Spleen (tissue), 7 donors: ENCODE measurements around the gene OR1S2.

Source experiments
- POLR2A ChIP-seq, 3 donors: fragments of 450-650 bp; IDR thresholded peaks; one replicate each; pipeline ENCODE4 v1.5.1; 2017; ENCODE audit warnings: antibody characterized with exemption in 3 of 3, mild to moderate bottlenecking in 1 of 3
- POLR2AphosphoS5 ChIP-seq, 3 donors: sonication (generic); formaldehyde crosslinking; IDR thresholded peaks; one replicate each; pipeline ENCODE4 v1.5.1; 2017; ENCODE audit warnings: antibody characterized with exemption in 3 of 3
- TF ChIP-seq, protein P1 (sequence below), 11 experiments: fragments of 200-600 bp in 7 of 11; fragments of 450-650 bp in 4 of 11; sonication (generic) in 4 of 11; IDR thresholded peaks in 8 of 11; conservative IDR thresholded peaks in 3 of 11; 1 replicate in 7 of 11; 2 replicates in 4 of 11; pipeline versions ENCODE4 v1.4.0 to v1.8.0; 2016 to 2021; ENCODE audit warnings: antibody characterized with exemption in 11 of 11, inconsistent platforms in 4 of 11, mild to moderate bottlenecking in 1 of 11
- donor health status: DM: no; HTN: no; CAD: no; lungs with moderate emphysema.
- donor health status: DM: no; HTN: no; CAD: no.
- donor health status: DM: no; HTN: no; CAD: no.

DNA sequence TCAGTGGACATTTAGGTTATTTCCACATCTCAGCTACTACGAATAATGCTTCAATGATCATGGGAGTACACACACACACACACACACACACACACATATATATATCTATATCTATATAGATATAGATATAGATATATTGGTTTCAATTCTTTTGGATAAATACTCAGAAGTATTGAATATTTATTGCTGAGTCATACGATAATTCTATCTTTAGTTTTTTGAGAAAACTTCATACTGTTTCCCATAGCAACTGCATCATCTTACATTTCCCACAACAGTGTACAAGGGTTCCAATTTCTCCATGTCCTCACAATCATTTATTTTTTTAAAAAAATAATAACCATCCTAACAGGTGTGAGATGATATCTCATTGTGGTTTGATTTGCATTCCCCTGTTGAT lies 8.0 kb downstream of the OR1S2 start:
- TF ChIP-seq, protein P1, sequence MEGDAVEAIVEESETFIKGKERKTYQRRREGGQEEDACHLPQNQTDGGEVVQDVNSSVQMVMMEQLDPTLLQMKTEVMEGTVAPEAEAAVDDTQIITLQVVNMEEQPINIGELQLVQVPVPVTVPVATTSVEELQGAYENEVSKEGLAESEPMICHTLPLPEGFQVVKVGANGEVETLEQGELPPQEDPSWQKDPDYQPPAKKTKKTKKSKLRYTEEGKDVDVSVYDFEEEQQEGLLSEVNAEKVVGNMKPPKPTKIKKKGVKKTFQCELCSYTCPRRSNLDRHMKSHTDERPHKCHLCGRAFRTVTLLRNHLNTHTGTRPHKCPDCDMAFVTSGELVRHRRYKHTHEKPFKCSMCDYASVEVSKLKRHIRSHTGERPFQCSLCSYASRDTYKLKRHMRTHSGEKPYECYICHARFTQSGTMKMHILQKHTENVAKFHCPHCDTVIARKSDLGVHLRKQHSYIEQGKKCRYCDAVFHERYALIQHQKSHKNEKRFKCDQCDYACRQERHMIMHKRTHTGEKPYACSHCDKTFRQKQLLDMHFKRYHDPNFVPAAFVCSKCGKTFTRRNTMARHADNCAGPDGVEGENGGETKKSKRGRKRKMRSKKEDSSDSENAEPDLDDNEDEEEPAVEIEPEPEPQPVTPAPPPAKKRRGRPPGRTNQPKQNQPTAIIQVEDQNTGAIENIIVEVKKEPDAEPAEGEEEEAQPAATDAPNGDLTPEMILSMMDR (IDR thresholded peaks at IDR 0.05 in 8 of 11, conservative IDR thresholded peaks at IDR 0.05 in 3 of 11) = no peak
- TF ChIP-seq POLR2A (IDR thresholded peaks at IDR 0.05) (no peak), POLR2AphosphoS5 (IDR thresholded peaks at IDR 0.05) (no peak)
